HFFc6 (cell line): ENCODE measurements around the gene PCDH10. TPM values are rescaled to one million over a fixed set of nuclear protein-coding genes. Genes with fewer than 3 reads are reported as not detected.

Experiments
- DNase-seq: peaks from one replicate; pipeline ENCODE4 v3.0.0-alpha.2; 2018
- H3K27ac Mint-ChIP-seq: 2 replicates; pipeline ENCODE4 v1.8.0; 2020; ENCODE audit warnings: mild to moderate bottlenecking, mixed read lengths
- H3K27me3 Mint-ChIP-seq: 2 replicates; pipeline ENCODE4 v1.8.0; 2021; ENCODE audit warnings: mild to moderate bottlenecking, moderate library complexity, mixed read lengths; ENCODE audit not compliant: insufficient read depth
- H3K36me3 Mint-ChIP-seq: 2 replicates; pipeline ENCODE4 v1.8.0; 2021; ENCODE audit warnings: low read depth, mixed read lengths
- H3K4me1 Mint-ChIP-seq: 2 replicates; pipeline ENCODE4 v1.8.0; 2020; ENCODE audit warnings: low read depth, mixed read lengths
- H3K4me3 Mint-ChIP-seq: 2 replicates; pipeline ENCODE4 v1.8.0; 2020; ENCODE audit warnings: mild to moderate bottlenecking, moderate library complexity, mixed read lengths
- H3K9me3 Mint-ChIP-seq: 2 replicates; pipeline ENCODE4 v1.8.0; 2020; ENCODE audit warnings: mild to moderate bottlenecking, mixed read lengths
- CTCF ChIP-seq: fragments of 200-600 bp; sonication (generic); IDR thresholded peaks from 2 replicates; pipeline ENCODE4 v1.5.0; 2021; ENCODE audit warnings: antibody characterized with exemption, mild to moderate bottlenecking
- total RNA-seq, 6 experiments: library from RNA; stranded (reverse); fragmentation: NEBNext Ultra II Directional; extraction: Animal tissue kit (Norgen Biotek cat#: 25700); gene quantifications; 2 replicates in 1 of 6; 3 replicates in 5 of 6; pipeline ENCODE4 v1.2.3, GENCODE V29; 2021

PCDH10 gene
- total RNA-seq, 6 experiments from 2014 or later, result 25.2 to 151 (median 26.8) TPM

DNA sequence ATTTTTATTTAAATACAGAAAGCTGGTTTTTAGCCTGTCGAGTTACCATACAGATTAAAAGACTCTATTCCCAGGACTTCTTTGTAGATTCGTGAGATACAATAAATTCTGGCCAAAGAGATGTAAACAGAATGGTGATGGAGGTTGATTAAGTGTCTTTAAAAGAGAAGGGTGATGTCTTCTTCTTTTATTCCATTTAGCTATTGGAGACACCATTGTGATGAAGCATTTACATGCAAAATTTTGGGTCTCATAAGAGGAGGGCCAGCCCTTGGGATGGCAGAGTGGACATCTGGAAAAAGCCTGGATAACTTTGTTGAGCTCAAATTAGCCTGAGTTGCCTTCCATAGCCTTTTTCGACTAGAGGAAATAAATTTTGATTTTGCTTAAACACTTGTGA is 21.6 kb upstream of the PCDH10 start:
- no peak for DNase-seq

DNA sequence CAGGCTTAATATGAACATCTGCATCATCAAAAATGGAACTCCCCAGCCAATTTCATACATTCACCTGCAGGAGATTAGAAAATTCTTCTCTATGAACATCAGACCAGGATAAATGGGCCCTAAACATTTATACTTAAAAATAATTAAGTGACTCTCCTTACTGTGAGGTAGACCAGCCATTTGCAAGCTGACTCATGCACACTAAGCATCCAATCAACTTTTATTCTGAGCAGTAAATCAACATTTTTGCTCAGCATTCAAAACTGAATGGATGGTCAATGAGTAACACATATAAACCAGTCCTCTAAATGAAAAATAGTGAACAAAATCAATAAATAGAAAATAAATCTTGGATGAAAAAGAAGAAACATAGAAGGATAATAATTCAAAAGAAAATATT is 19.9 kb upstream of the PCDH10 start:
- peak; percentile 39 for DNase-seq
- Mint-ChIP-seq H3K9me3 (no peaks in the 10 kb centered on the region; the same call in 1 of the 2 replicates), H3K4me1 (peaks cover 35% of the 10 kb centered on the region), H3K27ac (peak overlapping the region; percentile 15; the same call in 1 of the 2 replicates), H3K27me3 (no peaks in the 10 kb centered on the region), H3K4me3 (peak overlapping the region; percentile 12; the same call in 1 of the 2 replicates), H3K36me3 (no peaks in the 10 kb centered on the region)
- no peak for TF ChIP-seq CTCF

More for the DNA sequence above, 21.6 kb upstream of the PCDH10 start:
- H3K27ac Mint-ChIP-seq, result no peak overlapping the region
- no peaks in the 10 kb centered on the region for H3K36me3 Mint-ChIP-seq
- H3K4me3 Mint-ChIP-seq, result no peak overlapping the region
- no peaks in the 10 kb centered on the region for H3K27me3 Mint-ChIP-seq
- H3K4me1 Mint-ChIP-seq, result peaks cover 35% of the 10 kb centered on the region
- no peak for TF ChIP-seq CTCF
- H3K9me3 Mint-ChIP-seq, result no peaks in the 10 kb centered on the region; the same call in 1 of the 2 replicates

DNA sequence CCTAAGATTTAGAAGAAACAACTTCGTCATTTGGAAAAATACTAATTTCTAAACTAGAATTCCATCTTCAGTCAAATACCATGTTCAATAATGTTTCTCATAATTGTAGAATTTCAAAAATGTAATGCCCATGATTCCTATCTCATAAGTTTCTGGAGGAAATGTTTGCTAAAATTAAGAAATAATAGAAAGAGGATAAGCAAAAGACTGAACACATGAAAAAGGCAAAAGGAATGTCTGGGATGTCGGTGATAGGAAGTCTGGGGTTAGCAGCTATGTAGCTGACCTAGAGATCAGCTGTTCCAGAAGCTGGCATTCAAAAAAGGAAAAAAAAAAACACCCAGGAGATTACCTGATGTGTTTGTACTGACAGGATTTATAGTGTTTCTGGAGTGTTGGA is 18.9 kb upstream of the PCDH10 start:
- TF ChIP-seq CTCF, result no peak
- Mint-ChIP-seq H3K9me3 (no peaks in the 10 kb centered on the region; the same call in 1 of the 2 replicates), H3K27me3 (no peaks in the 10 kb centered on the region), H3K4me1 (peaks cover 35% of the 10 kb centered on the region), H3K27ac (peak overlapping the region; percentile 61), H3K36me3 (no peaks in the 10 kb centered on the region), H3K4me3 (peak overlapping the region; percentile 53)
- DNase-seq, result peak; percentile 43

DNA sequence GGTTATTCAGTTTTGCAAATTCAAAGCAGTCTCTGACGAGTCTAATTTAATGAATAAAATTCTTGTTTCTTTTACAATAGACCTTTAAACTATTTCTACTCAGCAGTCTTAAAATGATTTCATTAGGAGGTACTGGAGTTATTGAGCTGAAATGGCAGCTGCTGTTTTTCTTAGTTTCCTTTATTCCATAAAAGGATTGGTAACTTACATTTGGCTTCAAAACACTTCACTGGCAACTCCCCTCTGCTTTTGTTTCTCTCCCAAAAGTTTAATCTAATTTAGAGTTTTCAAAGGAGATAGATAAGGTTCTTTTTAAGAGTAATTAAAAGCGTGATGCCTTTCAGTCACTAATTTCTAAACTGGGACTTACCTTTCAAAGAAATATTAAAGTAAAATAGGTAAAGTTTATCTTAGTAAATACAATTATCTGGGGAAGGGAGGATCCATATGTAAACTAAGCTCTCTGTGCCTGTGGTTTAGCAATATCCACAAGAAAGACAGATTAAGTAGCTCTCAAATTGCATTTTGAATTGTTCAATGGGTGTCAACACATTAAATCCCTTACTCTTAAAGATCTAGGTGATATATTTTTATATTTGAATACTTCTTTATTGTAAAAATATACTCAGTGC is 17.1 kb upstream of the PCDH10 start:
- no peaks in the 10 kb centered on the region for H3K27me3 Mint-ChIP-seq
- no peak for TF ChIP-seq CTCF
- no peaks in the 10 kb centered on the region; the same call in 1 of the 2 replicates for H3K9me3 Mint-ChIP-seq
- H3K36me3 Mint-ChIP-seq, result no peaks in the 10 kb centered on the region
- DNase-seq, result no peak
- H3K4me3 Mint-ChIP-seq, result peak overlapping the region; percentile 37
- peaks cover 35% of the 10 kb centered on the region for H3K4me1 Mint-ChIP-seq
- no peak overlapping the region; the same call in 1 of the 2 replicates for H3K27ac Mint-ChIP-seq

DNA sequence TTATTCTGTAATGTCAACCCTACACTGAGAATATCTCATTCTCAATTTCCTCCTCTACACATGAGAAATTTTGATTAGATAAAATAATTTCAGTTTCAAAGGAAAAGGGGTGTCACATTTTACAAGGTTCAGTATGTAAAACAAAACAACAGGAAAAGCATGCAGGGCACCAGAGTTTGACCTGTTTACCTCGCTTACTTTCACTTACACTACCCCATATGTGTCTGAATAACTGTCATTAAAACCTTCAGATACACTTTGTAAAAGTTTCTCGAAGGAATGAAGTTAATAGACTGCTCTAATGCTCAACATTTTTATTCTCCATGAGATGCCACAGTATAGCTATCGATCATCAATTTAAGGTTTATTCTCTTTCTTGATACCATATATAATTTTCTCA is 12.3 kb upstream of the PCDH10 start:
- no peak for DNase-seq

More for the DNA sequence above, 12.3 kb upstream of the PCDH10 start:
- H3K36me3 Mint-ChIP-seq, result no peaks in the 10 kb centered on the region
- H3K27ac Mint-ChIP-seq, result no peak overlapping the region
- no peak overlapping the region for H3K4me3 Mint-ChIP-seq
- H3K9me3 Mint-ChIP-seq, result no peaks in the 10 kb centered on the region
- TF ChIP-seq CTCF, result no peak
- H3K4me1 Mint-ChIP-seq, result peaks cover 3% of the 10 kb centered on the region; the same call in 1 of the 2 replicates
- H3K27me3 Mint-ChIP-seq, result no peaks in the 10 kb centered on the region
